Colon (tissue), 2 donors: ENCODE data around the gene HNRNPUL1.

Source experiments
- FAIRE-seq: peaks from 2 replicates; lab custom pipeline; 2012; peaks lifted over from hg19 to GRCh38; lab: Jason Lieb, UNC
- donor health status: control.
- donor health status: control.

The HNRNPUL1 gene

GRCh38 chr19:41234512-41235168 is 29.5 kb upstream of the HNRNPUL1 start:
- FAIRE-seq, result no peak

GRCh38 chr19:41235480-41235879 is 28.7 kb upstream of the HNRNPUL1 start:
- no peak for FAIRE-seq

GRCh38 chr19:41238244-41238643 is 25.9 kb upstream of the HNRNPUL1 start:
- no peak for FAIRE-seq

- FAIRE-seq, result no peak
Measured at GRCh38 chr19:41239363-41239762, 24.8 kb upstream of the HNRNPUL1 start.

- no peak for FAIRE-seq
Measured at GRCh38 chr19:41239961-41240574, 24.1 kb upstream of the HNRNPUL1 start.

- FAIRE-seq, result no peak
Measured at GRCh38 chr19:41241859-41242258, 22.3 kb upstream of the HNRNPUL1 start.

- no peak for FAIRE-seq
Measured at GRCh38 chr19:41244117-41244516, 20.1 kb upstream of the HNRNPUL1 start.

- FAIRE-seq, result no peak
Measured at GRCh38 chr19:41245843-41246242, 18.3 kb upstream of the HNRNPUL1 start.

GRCh38 chr19:41248895-41249294 is 15.3 kb upstream of the HNRNPUL1 start:
- FAIRE-seq, result no peak

- FAIRE-seq, result no peak
Measured at GRCh38 chr19:41249707-41250423, 14.3 kb upstream of the HNRNPUL1 start.

GRCh38 chr19:41253660-41254059 is 10.5 kb upstream of the HNRNPUL1 start:
- FAIRE-seq, result no peak

GRCh38 chr19:41255171-41255570 is 9.0 kb upstream of the HNRNPUL1 start:
- FAIRE-seq, result no peak

GRCh38 chr19:41261474-41262190 is 2.5 kb upstream of the HNRNPUL1 start:
- FAIRE-seq, result no peak

- no peak for FAIRE-seq
Measured at GRCh38 chr19:41263042-41263849, 926 bp upstream of the HNRNPUL1 start.

- no peak for FAIRE-seq
Measured at GRCh38 chr19:41264581-41265394, 616 bp downstream of the HNRNPUL1 start.

GRCh38 chr19:41265395-41266153 is 1.4 kb downstream of the HNRNPUL1 start:
- FAIRE-seq, result no peak

- FAIRE-seq, result no peak
Measured at GRCh38 chr19:41269055-41269454, 4.9 kb downstream of the HNRNPUL1 start.

- FAIRE-seq, result no peak
Measured at GRCh38 chr19:41269571-41269970, 5.4 kb downstream of the HNRNPUL1 start.

GRCh38 chr19:41273076-41273475 is 8.9 kb downstream of the HNRNPUL1 start:
- FAIRE-seq, result no peak

- no peak for FAIRE-seq
Measured at GRCh38 chr19:41274802-41275201, 10.6 kb downstream of the HNRNPUL1 start.
